Cortex of kidney (tissue), 1 donor: ENCODE measurements around the gene SYT15.

Source experiments
- DNase-seq: peaks from one replicate; lab custom pipeline; 2025; lab: John Stamatoyannopoulos, UW

SYT15 gene

DNA sequence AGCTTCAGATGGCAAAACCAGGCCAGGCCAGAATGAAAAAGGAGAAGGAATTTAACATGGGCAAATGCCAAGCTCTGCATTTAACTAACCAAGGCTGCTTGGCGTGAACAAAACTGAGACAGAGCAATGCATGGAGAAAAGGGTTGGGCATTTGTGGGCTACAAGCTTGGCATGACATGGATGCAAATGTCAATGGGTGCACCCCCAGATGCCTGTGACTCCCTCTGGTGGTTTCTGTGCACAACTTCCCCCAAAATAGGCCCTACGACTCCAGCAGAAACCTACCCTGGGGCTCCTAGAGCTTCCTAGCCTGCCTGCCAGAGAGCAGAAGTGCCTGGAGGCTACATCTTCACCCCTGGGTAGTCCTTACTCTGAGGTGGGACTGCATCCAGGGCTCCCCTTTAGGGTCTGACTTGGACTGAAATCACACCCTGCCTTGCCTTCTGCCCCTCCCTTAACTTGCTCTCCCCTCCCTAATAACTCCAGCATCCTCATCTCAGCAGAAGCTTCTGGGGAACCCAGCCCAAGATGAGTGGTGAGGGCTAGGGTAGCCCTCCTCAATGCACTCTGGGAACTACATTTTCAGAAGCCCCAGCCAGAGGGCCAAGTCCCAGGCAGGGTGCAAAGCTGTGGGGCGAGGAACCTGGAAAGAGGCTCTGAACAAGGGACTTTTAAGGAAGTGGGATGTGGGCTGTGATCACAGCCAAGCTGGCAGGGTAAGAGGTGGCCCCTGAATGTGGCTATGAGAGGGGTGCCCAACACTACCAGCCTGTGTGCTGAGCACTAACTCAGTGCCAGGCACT lies 33.7 kb upstream of the SYT15 start:
- no peak for DNase-seq

DNA sequence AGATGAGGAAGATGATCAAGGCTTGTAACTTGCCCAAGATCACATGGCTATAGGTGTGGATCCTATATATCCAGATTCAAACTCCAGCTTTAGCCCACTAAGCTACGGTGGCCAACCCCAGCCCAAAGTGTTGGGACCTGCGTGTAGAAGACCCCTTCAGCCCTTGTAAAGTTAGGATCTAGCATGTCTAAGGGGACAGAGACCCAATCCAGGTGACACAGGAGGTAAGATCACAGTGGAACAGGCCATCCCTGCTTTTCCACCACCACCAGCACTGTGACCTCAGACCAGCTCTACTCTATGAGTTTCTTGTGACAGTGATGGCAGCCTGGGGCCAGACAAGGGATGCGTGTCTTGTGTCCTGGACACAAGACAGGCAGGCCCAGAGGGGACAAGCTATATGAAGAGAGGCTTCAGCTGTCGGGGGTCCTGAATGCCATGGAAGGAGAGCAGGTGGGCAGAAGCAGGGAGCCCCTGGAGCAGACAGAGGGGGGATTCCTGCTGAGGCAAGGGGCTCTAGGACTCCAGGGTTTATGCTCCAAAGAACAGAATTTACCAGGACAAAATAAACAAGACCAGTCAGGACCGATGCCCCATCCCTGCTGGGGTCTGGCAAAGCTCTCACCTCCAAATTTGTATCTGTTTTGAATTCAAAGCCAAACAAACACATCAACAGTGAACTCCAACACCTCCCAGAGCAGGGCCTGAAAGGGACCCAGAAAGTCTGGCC lies 32.9 kb upstream of the SYT15 start:
- DNase-seq = no peak

GRCh38 chr10:46546591-46547540 lies 32.1 kb upstream of the SYT15 start:
- no peak for DNase-seq

DNA sequence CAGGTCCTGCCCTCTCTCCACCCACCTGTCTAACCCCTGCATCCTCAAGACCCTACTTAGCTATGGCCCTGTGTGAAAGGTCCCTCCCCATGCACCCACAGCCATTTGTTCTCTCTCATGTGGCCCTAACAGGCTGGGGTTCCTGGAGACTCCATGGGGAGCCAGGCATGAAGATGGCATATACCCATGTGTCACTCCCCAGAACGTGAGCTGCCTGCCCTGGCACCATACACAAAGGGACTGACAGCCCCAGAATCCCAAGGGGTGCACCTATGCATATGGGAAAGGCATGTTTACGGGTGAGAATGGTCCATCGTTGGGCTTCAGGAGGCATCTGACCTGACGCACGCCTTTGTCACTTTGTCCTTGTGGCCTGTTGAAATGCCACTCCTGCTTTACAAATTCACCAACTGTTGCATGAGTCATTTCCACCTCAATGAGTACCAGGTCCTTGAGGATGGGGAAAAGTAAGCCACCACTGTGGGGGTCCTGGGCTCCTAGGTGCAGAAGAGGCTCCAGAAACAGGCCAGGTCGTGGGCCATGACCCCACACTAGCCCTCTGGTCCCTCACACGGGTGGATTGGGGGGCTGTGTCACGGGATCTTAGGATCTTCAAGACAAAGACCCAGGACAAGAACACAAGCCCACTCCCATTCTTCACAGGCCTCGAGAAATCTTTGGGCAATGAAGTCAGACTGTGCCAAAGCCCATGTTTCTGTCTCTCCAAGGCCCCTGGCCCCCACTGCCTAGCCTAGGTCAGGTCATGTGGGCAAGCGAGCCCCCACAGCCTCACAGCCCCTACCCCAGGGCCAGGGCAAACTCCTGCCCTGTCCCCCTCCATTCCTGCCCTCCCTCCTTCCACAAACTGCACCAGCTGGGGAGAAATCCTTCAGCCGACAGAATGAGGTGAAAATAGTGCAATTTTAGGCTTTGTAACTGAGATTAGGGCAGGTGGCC lies 31.1 kb upstream of the SYT15 start:
- DNase-seq = no peak

DNA sequence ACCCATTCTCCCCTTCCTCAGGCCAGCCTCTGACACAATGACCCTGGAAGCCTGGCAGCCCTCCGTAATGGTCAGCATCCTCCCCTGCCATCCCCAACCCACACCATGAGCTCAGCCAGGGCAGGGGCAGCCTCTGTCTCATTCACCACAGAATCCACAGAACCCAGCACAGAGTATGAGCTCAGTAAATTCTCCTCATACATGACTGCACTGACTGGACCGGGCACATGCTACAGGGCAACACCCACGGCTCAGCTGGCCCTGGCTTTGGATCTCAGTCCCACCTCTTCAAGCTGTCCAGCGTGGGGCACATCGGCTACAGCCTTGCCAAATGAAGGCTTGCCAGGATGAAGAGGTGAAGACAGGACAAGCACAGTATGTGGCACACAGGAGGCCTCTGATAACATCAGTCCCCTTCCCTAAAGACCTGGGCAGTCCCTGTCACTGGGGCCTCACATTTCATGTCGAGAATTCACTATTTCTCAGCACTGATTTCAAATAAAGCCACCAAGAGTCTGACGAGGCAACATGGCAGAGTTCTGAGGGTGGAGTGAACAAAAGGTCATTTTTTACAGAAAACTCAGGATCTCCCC lies 30.3 kb upstream of the SYT15 start:
- no peak for DNase-seq

DNA sequence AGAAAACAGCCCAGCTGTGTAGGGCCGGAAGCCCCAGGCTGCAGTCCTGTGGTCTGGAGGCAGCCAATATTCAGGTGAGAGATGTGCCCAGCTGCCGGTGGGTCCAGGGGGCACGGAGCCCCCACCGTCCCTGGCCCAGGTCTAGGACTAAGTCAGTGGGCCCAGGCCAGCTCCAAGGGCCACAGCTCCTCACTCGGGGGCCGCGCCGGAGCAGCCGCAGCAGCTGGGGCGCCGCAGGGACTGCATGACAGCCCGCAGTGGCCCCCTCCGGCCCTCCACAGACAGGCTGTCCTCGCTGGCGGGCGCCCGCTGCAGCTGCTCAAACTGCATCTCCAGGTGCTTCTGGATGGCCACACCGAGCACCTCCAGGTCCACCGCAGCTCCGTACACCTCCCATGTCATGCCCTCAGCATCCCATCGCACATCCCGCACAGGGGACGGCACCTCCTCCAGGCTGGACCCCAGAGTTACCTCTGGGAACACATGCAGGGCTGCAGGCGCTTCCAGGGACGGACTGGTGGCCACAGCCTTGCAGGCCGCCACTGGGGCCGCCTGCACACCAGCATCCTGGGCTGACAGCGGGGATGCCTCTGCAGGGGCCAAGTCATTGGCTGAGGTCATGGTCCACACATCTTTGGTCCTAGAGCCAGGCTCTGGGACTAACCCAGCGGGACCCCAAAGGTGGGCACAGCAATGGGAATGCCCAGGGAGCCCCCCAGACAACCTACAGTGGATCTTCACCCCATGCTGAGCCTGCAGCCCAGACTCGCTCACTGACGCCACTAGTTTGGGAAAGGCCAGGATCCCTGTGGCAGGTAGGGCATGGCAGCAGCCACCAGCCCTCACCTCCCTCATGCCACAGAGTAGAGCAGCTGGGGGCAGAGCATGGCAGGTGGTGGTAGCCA lies 29.5 kb upstream of the SYT15 start:
- DNase-seq = no peak

DNA sequence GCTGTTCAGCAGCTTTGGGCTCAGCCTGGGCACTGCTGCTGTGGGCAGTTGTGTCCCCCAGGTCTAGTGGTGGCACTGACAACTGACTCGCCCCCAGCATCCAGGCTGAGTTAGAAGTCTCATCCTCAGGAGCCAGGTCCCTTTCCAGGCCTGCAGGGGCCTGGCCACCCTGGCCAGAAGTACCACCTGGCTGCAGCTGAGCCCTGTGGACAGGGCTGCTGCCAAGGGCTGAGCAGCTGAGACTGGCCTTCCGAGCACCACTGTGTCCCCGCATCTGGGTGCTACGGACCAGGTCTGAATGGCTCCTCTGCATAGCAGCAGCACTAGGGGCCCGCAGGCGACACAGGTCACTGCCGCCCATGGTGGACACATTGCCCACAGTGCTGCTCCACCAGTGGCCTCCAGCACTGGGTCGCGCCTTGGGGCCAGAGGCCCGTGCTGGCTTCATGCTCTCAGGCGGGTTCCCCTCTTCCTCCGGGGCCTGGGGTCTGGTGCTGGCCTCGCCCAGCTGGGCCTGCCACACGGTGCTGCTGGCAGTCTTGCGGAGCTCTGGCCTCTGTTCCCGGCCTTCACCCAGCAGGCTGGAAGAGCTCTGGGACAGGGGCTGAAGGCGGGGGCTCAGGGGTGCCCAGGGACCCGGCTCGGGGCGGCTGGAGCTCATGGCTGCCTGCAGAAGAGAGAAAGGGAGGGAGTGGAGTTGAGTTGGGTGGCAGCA lies 28.7 kb upstream of the SYT15 start:
- no peak for DNase-seq

GRCh38 chr10:46550795-46551700 lies 27.9 kb upstream of the SYT15 start:
- no peak for DNase-seq

- DNase-seq = no peak
Measured at GRCh38 chr10:46551701-46552525, 27.0 kb upstream of the SYT15 start.

GRCh38 chr10:46552526-46553237 lies 26.2 kb upstream of the SYT15 start:
- no peak for DNase-seq

DNA sequence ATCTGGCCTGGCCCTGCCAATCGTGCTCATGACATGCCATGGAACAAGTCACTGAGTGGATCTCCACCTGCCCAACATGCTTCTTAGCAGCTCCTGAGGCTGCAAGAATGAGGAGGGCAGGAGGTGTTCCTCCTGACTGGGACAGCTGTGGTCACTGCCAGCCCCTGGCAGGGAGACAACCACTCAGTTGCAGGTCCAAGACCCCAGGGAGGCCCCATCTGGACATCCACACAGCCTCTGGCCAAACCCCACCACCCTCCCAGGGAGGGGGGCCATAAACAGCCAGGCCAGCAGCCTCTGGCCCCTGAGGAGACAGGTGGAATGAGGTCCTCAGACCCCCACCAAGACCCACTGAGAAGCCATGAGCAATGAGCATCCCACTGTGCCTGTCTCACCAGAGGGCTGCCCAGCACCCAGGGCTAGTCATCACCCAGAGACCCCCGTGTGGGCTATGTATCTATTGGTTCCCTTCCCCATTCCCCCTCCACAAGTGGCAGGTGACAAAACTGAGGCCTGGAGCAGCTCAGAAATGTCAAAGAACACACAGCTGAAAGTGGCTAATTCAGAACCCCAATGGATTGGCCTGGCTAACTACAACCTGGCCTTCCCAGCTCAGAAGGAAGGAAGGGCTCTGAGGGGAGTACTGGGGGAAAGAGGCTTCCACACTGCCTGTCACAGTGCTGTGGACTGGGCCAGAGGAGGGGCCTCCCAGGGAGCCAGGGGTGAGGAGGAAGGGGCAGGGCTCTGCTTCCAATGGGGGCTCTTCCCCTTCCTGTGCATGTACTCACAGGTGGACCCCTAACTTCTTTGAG lies 25.5 kb upstream of the SYT15 start:
- no peak for DNase-seq

GRCh38 chr10:46554166-46554781 lies 24.7 kb upstream of the SYT15 start:
- no peak for DNase-seq

- no peak for DNase-seq
Measured at GRCh38 chr10:46555366-46555712, 23.6 kb upstream of the SYT15 start.

DNA sequence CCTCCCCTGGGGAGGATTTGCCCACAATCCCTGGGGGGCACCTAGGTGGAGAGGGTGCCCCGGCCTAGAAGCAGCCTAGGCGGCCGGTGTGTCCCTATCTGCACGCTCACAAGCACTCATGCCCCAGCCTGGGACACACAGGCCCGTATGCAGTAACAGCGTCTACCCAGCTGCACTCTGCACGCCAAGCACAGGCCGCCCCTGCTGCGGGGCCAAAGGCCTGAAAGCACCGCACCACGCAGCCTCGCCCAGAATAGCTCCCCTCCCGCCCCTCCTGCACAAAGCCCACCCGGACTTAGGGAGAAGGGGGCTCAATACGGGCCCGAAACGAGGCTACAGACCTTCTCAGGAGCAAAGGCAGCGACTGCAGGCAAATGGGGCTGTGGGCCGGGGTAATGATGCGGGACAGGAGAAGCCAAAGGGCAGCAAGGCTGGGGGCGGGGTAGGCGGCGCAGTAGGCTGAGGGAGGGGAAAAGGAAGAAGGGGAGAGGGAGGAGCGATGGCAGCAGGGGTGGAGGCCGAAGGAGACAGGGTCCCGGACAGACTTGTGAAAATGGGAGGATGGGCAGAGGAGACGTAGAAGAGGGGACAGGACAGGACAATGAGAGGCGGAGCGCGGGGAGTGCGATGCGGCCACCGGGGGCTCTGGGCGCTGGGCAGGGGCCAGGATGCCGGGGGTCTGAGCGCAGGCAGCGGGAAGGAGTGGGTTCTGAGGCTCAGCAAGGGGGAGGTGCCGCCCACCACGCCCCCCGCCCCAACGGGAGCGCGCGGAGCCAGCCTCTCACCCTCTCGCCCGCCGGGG lies 23.0 kb upstream of the SYT15 start:
- DNase-seq = no peak
